ENCODE data around the gene CDH10. TPM values are rescaled to one million over a fixed set of nuclear protein-coding genes. Genes with fewer than 3 reads are reported as not detected.

CDH10 gene
- polyA plus RNA-seq, 1 donor from 2014 or later = 5.3 TPM

GRCh38 chr5:24547132-24547531 is 97.6 kb downstream of the CDH10 start:
- Histone ChIP-seq H3K9me2 (ENCODE audit: insufficient read depth, low read length) (no peaks in the 10 kb centered on the region), H3K79me2 (replicated peaks; ENCODE audit: insufficient read depth, low read length) (no peaks in the 10 kb centered on the region), H3K36me3 (ENCODE audit: insufficient read depth, low read length) (no peaks in the 10 kb centered on the region), H3K9me3 (ENCODE audit: low read length) (no peaks in the 10 kb centered on the region), H3K4me2 (ENCODE audit: low read length) (no peak overlapping the region), H3F3A (ENCODE audit: insufficient read depth, low read length, poor library complexity, severe bottlenecking) (no peaks in the 10 kb centered on the region), H3K4me3 (ENCODE audit: low read length) (no peak overlapping the region), H4K20me1 (ENCODE audit: insufficient read depth) (no peaks in the 10 kb centered on the region), H3K27ac (ENCODE audit: low read length) (no peak overlapping the region), H3K27me3 (ENCODE audit: insufficient read depth, low read depth, low read length) (no peaks in the 10 kb centered on the region), H3K9ac (ENCODE audit: low read length) (no peak overlapping the region), H2AFZ (ENCODE audit: low read depth, low read length) (no peak overlapping the region)
- no peak for TF ChIP-seq MXI1 (conservative IDR thresholded peaks at IDR 0.05; ENCODE audit: poor library complexity, severe bottlenecking)
- TF ChIP-seq SMC3 (conservative IDR thresholded peaks at IDR 0.05; ENCODE audit: poor library complexity) = no peak
- TF ChIP-seq REST (IDR thresholded peaks at IDR 0.05; ENCODE audit: borderline replicate concordance) = no peak
- no peak for TF ChIP-seq POLR2AphosphoS5 (IDR thresholded peaks at IDR 0.05)
- no peak for TF ChIP-seq EP300 (conservative IDR thresholded peaks at IDR 0.05; ENCODE audit: poor library complexity, severe bottlenecking)
- no peak for TF ChIP-seq EZH2 (IDR thresholded peaks at IDR 0.05; ENCODE audit: borderline replicate concordance, insufficient read depth, low read length, poor library complexity, severe bottlenecking)
- TF ChIP-seq TAF1 (IDR thresholded peaks at IDR 0.05; ENCODE audit: low read depth) = no peak
- no peak for TF ChIP-seq CTCF (IDR thresholded peaks at IDR 0.05; ENCODE audit: poor library complexity, severe bottlenecking)
- no peak for TF ChIP-seq RAD21 (conservative IDR thresholded peaks at IDR 0.05)

- H3K4me3 ChIP-seq (ENCODE audit: low read length) = no peak overlapping the region
- no peaks in the 10 kb centered on the region for H3K9me3 ChIP-seq (ENCODE audit: low read length)
- H2AFZ ChIP-seq (ENCODE audit: low read depth, low read length) = no peak overlapping the region
- no peak overlapping the region for H3K4me2 ChIP-seq (ENCODE audit: low read length)
- no peaks in the 10 kb centered on the region for H4K20me1 ChIP-seq (ENCODE audit: insufficient read depth)
- H3K36me3 ChIP-seq (ENCODE audit: insufficient read depth, low read length) = no peaks in the 10 kb centered on the region
- H3F3A ChIP-seq (ENCODE audit: insufficient read depth, low read length, poor library complexity, severe bottlenecking) = no peaks in the 10 kb centered on the region
- no peak overlapping the region for H3K27ac ChIP-seq (ENCODE audit: low read length)
- no peaks in the 10 kb centered on the region for H3K27me3 ChIP-seq (ENCODE audit: insufficient read depth, low read depth, low read length)
- no peak overlapping the region for H3K9ac ChIP-seq (ENCODE audit: low read length)
- no peaks in the 10 kb centered on the region for H3K9me2 ChIP-seq (ENCODE audit: insufficient read depth, low read length)
- TF ChIP-seq RAD21 (conservative IDR thresholded peaks at IDR 0.05) = no peak
- TF ChIP-seq CTCF (IDR thresholded peaks at IDR 0.05; ENCODE audit: poor library complexity, severe bottlenecking) = no peak
- no peak for TF ChIP-seq MXI1 (conservative IDR thresholded peaks at IDR 0.05; ENCODE audit: poor library complexity, severe bottlenecking)
- TF ChIP-seq TAF1 (IDR thresholded peaks at IDR 0.05; ENCODE audit: low read depth) = no peak
- TF ChIP-seq POLR2AphosphoS5 (IDR thresholded peaks at IDR 0.05) = no peak
- no peak for TF ChIP-seq REST (IDR thresholded peaks at IDR 0.05; ENCODE audit: borderline replicate concordance)
- TF ChIP-seq SMC3 (conservative IDR thresholded peaks at IDR 0.05; ENCODE audit: poor library complexity) = no peak
- TF ChIP-seq EP300 (conservative IDR thresholded peaks at IDR 0.05; ENCODE audit: poor library complexity, severe bottlenecking) = no peak
- TF ChIP-seq EZH2 (IDR thresholded peaks at IDR 0.05; ENCODE audit: borderline replicate concordance, insufficient read depth, low read length, poor library complexity, severe bottlenecking) = no peak
- no peaks in the 10 kb centered on the region for H3K79me2 ChIP-seq (replicated peaks; ENCODE audit: insufficient read depth, low read length)
These were observed 105.2 kb downstream of the CDH10 start for GRCh38 chr5:24539613-24540012.

Data from neural cell (in vitro differentiated cells).